H1 (cell line): Measurements from ENCODE around the gene FIG4. TPM values are rescaled to one million over a fixed set of nuclear protein-coding genes. Genes with fewer than 3 reads are reported as not detected.

Experiments
- CTCF ChIA-PET: fragments of 300-600 bp; sonication (Branson Sonifier 250); formaldehyde crosslinking; loops from one replicate; lab custom pipeline; 2021; ENCODE audit not compliant: partially characterized antibody; lab: Charles Lee
- POLR2A ChIA-PET: fragments of 300-600 bp; sonication (Branson Sonifier 250); formaldehyde crosslinking; loops from one replicate; lab custom pipeline; 2021; ENCODE audit warnings: inconsistent platforms; ENCODE audit not compliant: partially characterized antibody; lab: Charles Lee
- DNase-seq, 2 experiments: peaks; one replicate each; pipeline versions ENCODE4 v3.0.0 to v3.0.0-alpha.2; 2010 to 2022; ENCODE audit warnings: low spot score in 2 of 2, low read depth in 1 of 2, mixed read lengths in 1 of 2
- FAIRE-seq: peaks from 2 replicates; lab custom pipeline; 2011; peaks lifted over from hg19 to GRCh38; lab: Jason Lieb, UNC
- H2AFZ ChIP-seq: 2 replicates; pipeline ENCODE4 v1.8.1; 2012; ENCODE audit warnings: low read length, inconsistent platforms
- H2AK5ac ChIP-seq: 2 replicates; pipeline ENCODE4 v1.6.1; 2013; ENCODE audit warnings: low read depth, low read length
- H2BK120ac ChIP-seq: replicated peaks from 2 replicates; pipeline ENCODE3; 2013; ENCODE audit warnings: low read depth, low read length, inconsistent platforms
- H2BK12ac ChIP-seq: 2 replicates; pipeline ENCODE4 v1.6.1; 2013; ENCODE audit warnings: low read depth, low read length
- H2BK15ac ChIP-seq: 2 replicates; pipeline ENCODE4 v1.6.1; 2013; ENCODE audit warnings: low read length
- H2BK20ac ChIP-seq: 2 replicates; pipeline ENCODE4 v1.6.1; 2013; ENCODE audit warnings: low read length
- H2BK5ac ChIP-seq: 2 replicates; pipeline ENCODE4 v1.6.1; 2013; ENCODE audit warnings: low read depth, low read length
- H3K14ac ChIP-seq: 2 replicates; pipeline ENCODE4 v1.6.1; 2013; ENCODE audit warnings: inconsistent platforms; ENCODE audit not compliant: insufficient read length
- H3K18ac ChIP-seq: 2 replicates; pipeline ENCODE4 v1.6.1; 2013; ENCODE audit warnings: low read length; ENCODE audit errors: extremely low read depth
- H3K23ac ChIP-seq: 2 replicates; pipeline ENCODE4 v1.6.1; 2013; ENCODE audit warnings: inconsistent platforms; ENCODE audit not compliant: insufficient read length
- H3K23me2 ChIP-seq: 2 replicates; pipeline ENCODE4 v1.6.1; 2013; ENCODE audit warnings: low read depth, low read length
- H3K27ac ChIP-seq: 2 replicates; pipeline ENCODE4 v1.6.1; 2011; ENCODE audit warnings: low read depth, low read length, inconsistent platforms
- H3K27me3 ChIP-seq, 4 experiments: replicated peaks in 1 of 4; 1 replicate in 1 of 4; 2 replicates in 3 of 4; pipeline versions ENCODE4 v1.6.1 to v1.8.1; 2011 to 2013; ENCODE audit warnings: low read length in 3 of 4, mild to moderate bottlenecking in 3 of 4, inconsistent platforms in 2 of 4, mixed read lengths in 2 of 4, moderate library complexity in 1 of 4; ENCODE audit not compliant: control insufficient read depth in 3 of 4, insufficient read depth in 3 of 4; ENCODE audit errors: extremely low read depth in 1 of 4
- H3K36me3 ChIP-seq, 4 experiments: 2 replicates each; pipeline versions ENCODE4 v1.6.1 to v1.8.1; 2011 to 2013; ENCODE audit warnings: mild to moderate bottlenecking in 4 of 4, low read length in 3 of 4, moderate library complexity in 2 of 4, control low read depth in 1 of 4, inconsistent platforms in 1 of 4; ENCODE audit not compliant: insufficient read depth in 4 of 4, control insufficient read depth in 2 of 4
- H3K4ac ChIP-seq: replicated peaks from 2 replicates; pipeline ENCODE3; 2013; ENCODE audit warnings: low read length, low read depth, mixed read lengths, inconsistent platforms; ENCODE audit not compliant: insufficient read length
- H3K4me1 ChIP-seq, 4 experiments: replicated peaks in 1 of 4; 1 replicate in 1 of 4; 2 replicates in 3 of 4; pipeline versions ENCODE4 v1.6.1 to v1.8.1; 2011 to 2013; ENCODE audit warnings: low read length in 3 of 4, inconsistent platforms in 2 of 4, mixed read lengths in 1 of 4; ENCODE audit not compliant: insufficient read depth in 4 of 4, control insufficient read depth in 3 of 4
- H3K4me2 ChIP-seq, 2 experiments: 2 replicates each; pipeline versions ENCODE4 v1.6.1 to v1.8.1; 2011 to 2013; ENCODE audit warnings: low read depth in 2 of 2, low read length in 2 of 2, control low read depth in 1 of 2, inconsistent platforms in 1 of 2, mild to moderate bottlenecking in 1 of 2; ENCODE audit not compliant: insufficient read depth in 1 of 2
- H3K4me3 ChIP-seq, 4 experiments: fragments of 200-600, 300-600 bp in 1 of 4; sonication (generic), shearing (Covaris generic), sonication (Bioruptor Twin) in 1 of 4; 2 replicates each; pipeline versions ENCODE4 v1.5.1 to v1.8.1; 2011 to 2016; ENCODE audit warnings: low read length in 4 of 4, low read depth in 3 of 4, control low read depth in 2 of 4, inconsistent platforms in 2 of 4, mild to moderate bottlenecking in 2 of 4, mixed read lengths in 1 of 4, moderate library complexity in 1 of 4; ENCODE audit not compliant: insufficient read depth in 2 of 4; ENCODE audit errors: extremely low read depth in 1 of 4
- H3K56ac ChIP-seq: replicated peaks from 2 replicates; pipeline ENCODE3; 2013; ENCODE audit warnings: low read depth, mild to moderate bottlenecking, mixed read lengths, low read length, inconsistent platforms; ENCODE audit not compliant: insufficient read length
- H3K79me1 ChIP-seq: 2 replicates; pipeline ENCODE4 v1.6.1; 2013; ENCODE audit warnings: low read depth, low read length, control low read depth
- H3K79me2 ChIP-seq, 2 experiments: 2 replicates each; pipeline versions ENCODE4 v1.6.1 to v1.8.1; 2012 to 2013; ENCODE audit warnings: low read length in 2 of 2, mild to moderate bottlenecking in 2 of 2, inconsistent platforms in 1 of 2; ENCODE audit not compliant: insufficient read depth in 2 of 2, control insufficient read depth in 1 of 2
- H3K9ac ChIP-seq, 4 experiments: replicated peaks in 1 of 4; 1 replicate in 1 of 4; 2 replicates in 3 of 4; pipeline versions ENCODE4 v1.6.1 to v1.8.1; 2011 to 2013; ENCODE audit warnings: low read depth in 3 of 4, low read length in 3 of 4, control low read depth in 2 of 4, mild to moderate bottlenecking in 2 of 4, moderate library complexity in 2 of 4, inconsistent platforms in 1 of 4; ENCODE audit errors: extremely low read depth in 1 of 4
- H3K9me3 ChIP-seq, 2 experiments: 2 replicates each; pipeline versions ENCODE4 v1.6.1 to v1.8.1; 2012 to 2013; ENCODE audit warnings: mild to moderate bottlenecking in 2 of 2, moderate library complexity in 2 of 2, control low read depth in 1 of 2, inconsistent platforms in 1 of 2, low read depth in 1 of 2, low read length in 1 of 2, mixed read lengths in 1 of 2; ENCODE audit not compliant: insufficient read depth in 2 of 2
- H4K20me1 ChIP-seq, 2 experiments: replicated peaks in 1 of 2; 2 replicates each; pipeline versions ENCODE3 to v1.8.1; 2011 to 2013; ENCODE audit warnings: inconsistent platforms in 2 of 2, low read length in 2 of 2, mild to moderate bottlenecking in 1 of 2; ENCODE audit not compliant: insufficient read depth in 2 of 2, control insufficient read depth in 1 of 2
- H4K5ac ChIP-seq: 2 replicates; pipeline ENCODE4 v1.6.1; 2013; ENCODE audit warnings: low read length, low read depth, mixed read lengths, inconsistent platforms; ENCODE audit not compliant: insufficient read length
- H4K8ac ChIP-seq: 2 replicates; pipeline ENCODE4 v1.8.0; 2013; ENCODE audit warnings: mild to moderate bottlenecking, moderate library complexity, low read length, inconsistent platforms; ENCODE audit not compliant: insufficient read depth; ENCODE audit errors: extremely low read depth
- H4K91ac ChIP-seq: replicated peaks from 2 replicates; pipeline ENCODE3; 2013; ENCODE audit warnings: low read length, mixed read lengths, inconsistent platforms; ENCODE audit not compliant: insufficient read length
- RAD21 ChIP-seq, 2 experiments: IDR thresholded peaks in 1 of 2; conservative IDR thresholded peaks in 1 of 2; 2 replicates each; pipeline ENCODE4 v1.6.1; 2011; ENCODE audit warnings: low read depth in 2 of 2, low read length in 2 of 2, improper control_type of control experiment in 1 of 2, inconsistent platforms in 1 of 2, mild to moderate bottlenecking in 1 of 2, moderate library complexity in 1 of 2
- WGBS, 2 experiments: shearing (Covaris generic) in 1 of 2; methylation state at CpG; one replicate each; pipeline versions ENCODE4 v1.1.6 to v1.1.7; 2013 to 2015; ENCODE audit warnings: low lambda C conversion rate in 2 of 2, mixed read lengths in 2 of 2, inconsistent platforms in 1 of 2, low coverage in 1 of 2, missing lambda C conversion rate in 1 of 2; ENCODE audit not compliant: insufficient replicate concordance in 2 of 2, insufficient coverage in 1 of 2, insufficient read length in 1 of 2; ENCODE audit errors: extremely low coverage in 1 of 2, missing lambda C conversion rate in 1 of 2; 5-methylcytosine and 5-hydroxymethylcytosine counted together
- polyA plus RNA-seq, 7 experiments: library from polyadenylated mRNA; depleted of rRNA in 3 of 7; stranded (reverse) in 5 of 7; unstranded in 2 of 7; fragments of >200 nt in 5 of 7; fragments of 200-250 nt in 2 of 7; gene quantifications; 1 replicate in 5 of 7; 2 replicates in 1 of 7; 4 replicates in 1 of 7; pipeline versions ENCODE4 v1.2.1 to v1.2.3, GENCODE V29; 2011 to 2013; ENCODE audit warnings: missing spikeins in 2 of 7, mixed read lengths in 2 of 7
- total RNA-seq: library from RNA; stranded (reverse); fragmentation: NEBNext Ultra II Directional; extraction: Animal tissue kit (Norgen Biotek cat#: 25700); gene quantifications from 2 replicates; pipeline ENCODE4 v1.2.1, GENCODE V29; 2021

Gene FIG4
- total and polyA plus RNA-seq, 2 of the 8 experiments (the other 6 are each of a cell fraction or from before 2014, with no cell fraction given), result 11.8 to 21.9 TPM

DNA sequence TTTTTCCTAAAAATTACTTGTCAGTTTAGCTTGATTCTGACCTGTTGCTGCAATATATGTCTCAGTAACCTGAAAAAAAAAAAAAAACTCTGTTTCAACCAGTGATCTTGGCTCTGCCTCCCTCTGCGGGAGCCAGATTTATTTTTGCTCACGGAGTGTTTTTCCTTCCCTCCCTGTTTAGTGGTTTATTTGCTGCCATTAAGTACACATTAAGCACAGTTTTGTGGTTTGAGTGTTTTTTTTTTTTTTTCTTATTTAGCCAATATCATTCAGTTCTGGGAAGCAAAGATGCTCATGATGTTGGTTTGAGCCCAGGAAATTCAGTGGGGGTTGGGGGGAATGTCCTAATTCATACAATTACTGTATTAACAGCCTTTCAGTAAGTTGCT, 176.9 kb downstream of the FIG4 start:
- Histone ChIP-seq H3K4ac (no peak overlapping the region), H3K14ac (no peak overlapping the region), H4K20me1 (no peaks in the 10 kb centered on the region), H3K23me2 (no peaks in the 10 kb centered on the region), H3K79me2 (no peaks in the 10 kb centered on the region), H3K56ac (no peak overlapping the region), H3K4me2 (no peak overlapping the region), H4K91ac (no peak overlapping the region), H3K36me3 (no peaks in the 10 kb centered on the region; a peak in 1 of 8 replicates), H3K23ac (no peak overlapping the region), H3K27me3 (no peaks in the 10 kb centered on the region), H4K8ac (no peak overlapping the region), H2AK5ac (no peak overlapping the region), H2AFZ (peak overlapping the region; percentile 91; the same call in 1 of the 2 replicates), H3K9me3 (peaks cover 2 to 7% of the 10 kb centered on the region in 2 experiments; a peak in 1 of 4 replicates), H3K4me3 (no peak overlapping the region), H3K18ac (no peak overlapping the region), H3K27ac (no peak overlapping the region), H2BK5ac (no peak overlapping the region), H3K79me1 (no peaks in the 10 kb centered on the region), H3K9ac (no peak overlapping the region), H2BK15ac (no peak overlapping the region), H3K4me1 (peaks cover 0 to 17% (median 10%) of the 10 kb centered on the region in 4 experiments; a peak in 5 of 7 replicates), H2BK120ac (no peak overlapping the region), H2BK12ac (no peak overlapping the region), H4K5ac (no peak overlapping the region), H2BK20ac (no peak overlapping the region)
- 78% methylated on average over 2 of the region's 2 CpGs; no CpG with 5 or more reads in 1 of the 2 experiments for WGBS, 2 experiments
- TF ChIP-seq RAD21 (IDR thresholded peaks at IDR 0.05 in 1 of 2, conservative IDR thresholded peaks at IDR 0.05 in 1 of 2; ENCODE audit: low read depth in 2 of 2, low read length in 2 of 2), result no peak
- CTCF ChIA-PET, result interaction anchor here (0.7 to 3.4 kb wide), 3 partner anchors 24 to 171 kb away, joined by 3 to 25 read pairs (median 3); no protein-coding TSS in a partner anchor
- POLR2A ChIA-PET, result no interaction called here
- no peak for DNase-seq
- no peak for FAIRE-seq
